Stimulated activated CD4-positive, alpha-beta T cell treated with anti-CD3 and anti-CD28 coated beads, TNF-alpha, amount 100 ng/mL, for 4 hours (primary cell): ENCODE data around the gene MACROD2.

Experiments
- DNase-seq, 3 experiments: peaks; one replicate each; pipeline ENCODE4 v3.0.0-alpha.2; 2020; ENCODE audit warnings: low read depth in 3 of 3

MACROD2 gene

DNA sequence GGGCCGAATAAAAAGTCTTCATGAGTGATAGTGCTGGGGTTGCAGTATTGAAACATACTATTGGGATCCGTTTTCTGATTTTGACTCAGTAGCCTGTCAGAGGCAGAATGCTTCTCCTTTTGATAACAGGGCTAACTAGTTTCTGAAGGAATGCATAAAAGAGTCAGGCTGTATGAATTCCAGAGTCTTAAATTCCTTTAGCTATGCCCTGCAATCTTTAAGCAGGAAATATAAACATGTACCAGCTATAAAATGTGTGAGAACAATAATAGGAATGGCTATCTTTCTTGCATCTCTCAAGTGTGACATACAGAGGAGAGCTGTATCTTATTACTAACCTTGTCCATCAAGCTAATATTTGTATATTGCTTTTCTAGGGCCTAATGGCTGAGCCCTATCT is 1660.8 kb downstream of the MACROD2 start:
- DNase-seq, result no peak

GRCh38 chr20:15658295-15658694 is 1663.0 kb downstream of the MACROD2 start:
- no peak for DNase-seq

DNA sequence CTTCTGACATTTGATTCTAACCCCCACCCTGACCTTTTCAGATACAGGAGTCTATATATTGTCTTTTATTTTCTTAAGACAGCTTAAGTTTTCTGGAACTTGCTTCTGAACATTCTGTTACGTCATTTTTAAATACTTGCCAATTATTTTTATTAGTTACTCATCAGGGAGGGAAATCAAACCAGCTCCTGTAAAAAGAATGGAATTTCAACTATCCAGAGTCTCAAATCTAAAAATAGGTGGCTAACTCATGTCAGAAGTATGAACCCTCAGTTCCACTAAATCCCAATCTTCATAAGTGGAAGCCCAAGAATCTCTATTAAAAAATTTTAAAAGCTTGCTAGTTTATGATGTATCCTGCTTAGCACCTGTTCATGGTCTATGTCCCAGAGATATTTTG is 1677.9 kb downstream of the MACROD2 start:
- no peak for DNase-seq

- DNase-seq, result no peak
Measured at GRCh38 chr20:15674253-15675060, 1679.1 kb downstream of the MACROD2 start.

- no peak for DNase-seq
Measured at GRCh38 chr20:15675061-15675514, 1679.8 kb downstream of the MACROD2 start.

- DNase-seq, result no peak
Measured at GRCh38 chr20:15675813-15676484, 1680.6 kb downstream of the MACROD2 start.

GRCh38 chr20:15676815-15677214 is 1681.5 kb downstream of the MACROD2 start:
- DNase-seq, result no peak

DNA sequence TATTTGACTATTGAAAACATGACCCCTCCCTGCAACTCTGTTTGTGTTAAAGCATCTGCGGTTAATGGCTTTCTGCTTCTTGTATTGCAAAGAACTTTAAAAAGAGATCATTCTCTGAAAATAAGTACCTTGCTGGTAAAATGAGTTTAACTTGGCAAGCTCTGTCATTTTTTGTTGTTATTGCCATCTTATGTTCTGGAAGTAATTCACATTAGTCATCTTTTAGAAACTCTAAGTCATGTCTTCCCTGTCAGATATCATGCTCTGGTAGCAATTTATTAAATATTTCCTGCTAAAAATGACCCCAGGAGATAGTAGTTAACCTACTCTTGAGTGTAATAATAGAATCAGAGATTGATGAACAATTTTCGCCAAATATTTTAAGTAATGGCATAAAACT is 1687.4 kb downstream of the MACROD2 start:
- no peak for DNase-seq

DNA sequence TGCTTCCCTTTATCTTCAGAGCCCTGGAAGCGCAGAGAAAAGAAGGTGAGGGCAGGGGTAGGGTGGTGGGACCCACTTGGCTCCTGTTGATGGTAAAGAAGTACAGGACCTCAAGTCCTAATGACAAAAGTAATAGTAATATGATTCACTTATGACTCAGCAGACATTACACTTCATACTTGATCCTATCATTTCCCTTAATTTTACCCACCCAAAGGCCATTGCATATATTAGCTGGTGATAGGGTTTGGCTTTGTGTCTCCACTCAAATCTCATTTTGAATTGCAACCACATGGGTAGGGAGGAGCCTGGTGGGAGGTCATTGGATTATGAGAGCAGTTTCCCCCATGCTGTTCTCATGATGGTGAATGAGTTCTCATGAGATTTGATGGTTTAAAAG is 1697.3 kb downstream of the MACROD2 start:
- DNase-seq, result no peak

DNA sequence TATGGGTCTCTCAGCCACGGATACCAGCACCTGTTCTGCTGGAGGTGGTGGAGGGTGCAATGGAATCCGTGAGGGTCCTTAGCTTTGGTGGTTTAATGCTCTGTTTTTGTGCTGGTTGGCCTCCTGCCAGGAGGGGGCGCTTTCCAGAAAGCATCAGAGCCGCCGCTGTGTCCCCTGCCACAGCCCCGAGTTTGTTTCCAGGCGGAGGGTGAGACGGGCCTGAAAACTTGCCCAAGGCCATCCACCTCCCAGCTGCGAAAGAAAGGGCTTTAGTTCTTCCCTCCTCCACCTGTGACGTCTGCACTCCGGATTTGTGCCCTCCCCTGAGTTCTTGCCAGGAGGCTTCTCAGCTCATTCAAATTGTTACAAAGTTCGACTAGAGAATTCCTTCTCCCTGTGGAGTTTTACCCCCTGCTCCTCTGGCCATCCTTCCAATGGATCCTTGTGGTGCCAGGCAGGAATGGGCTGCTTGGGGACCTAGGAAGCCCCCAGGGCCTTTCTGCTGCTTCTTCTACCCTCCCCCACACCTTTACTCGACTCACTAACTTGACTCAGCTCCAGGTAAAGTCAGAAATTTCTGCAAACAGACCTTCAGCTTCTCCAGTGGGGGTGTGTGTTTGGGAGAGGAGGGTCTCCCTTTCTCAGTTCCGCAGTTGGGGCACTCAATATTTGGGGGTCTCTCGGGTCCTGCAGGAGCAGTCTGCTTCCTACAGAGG is 1704.3 kb downstream of the MACROD2 start:
- no peak for DNase-seq

DNA sequence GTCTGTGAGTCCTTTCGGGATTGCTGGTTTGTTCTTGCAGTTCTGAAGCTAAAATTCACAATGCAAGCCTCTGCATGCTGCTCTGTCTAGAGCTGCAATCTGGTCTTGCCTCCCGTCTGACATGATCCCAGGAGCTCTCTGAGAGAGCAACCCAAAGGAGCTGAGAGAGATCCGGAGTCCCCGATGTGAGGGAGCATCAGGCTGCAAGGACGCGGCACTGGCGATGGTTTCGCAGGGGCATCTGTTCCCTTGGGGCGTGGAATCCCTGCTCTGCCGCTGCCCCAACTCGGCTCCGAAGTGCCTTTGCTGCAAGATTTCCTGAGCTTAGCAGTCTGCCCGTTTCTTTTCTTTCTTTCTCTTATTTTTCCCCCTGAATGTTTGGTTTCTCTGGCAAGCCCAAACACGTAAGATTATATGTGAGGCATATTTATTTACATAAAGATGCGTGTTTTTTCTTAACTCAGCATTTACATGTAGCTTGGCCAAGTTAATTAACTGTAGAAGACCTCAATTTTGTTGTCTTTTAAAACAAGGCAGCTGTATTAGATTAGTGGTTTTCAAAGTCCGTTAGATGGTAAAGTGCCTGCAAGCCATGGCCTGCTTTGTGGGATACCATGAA is 1704.9 kb downstream of the MACROD2 start:
- DNase-seq, result no peak

DNA sequence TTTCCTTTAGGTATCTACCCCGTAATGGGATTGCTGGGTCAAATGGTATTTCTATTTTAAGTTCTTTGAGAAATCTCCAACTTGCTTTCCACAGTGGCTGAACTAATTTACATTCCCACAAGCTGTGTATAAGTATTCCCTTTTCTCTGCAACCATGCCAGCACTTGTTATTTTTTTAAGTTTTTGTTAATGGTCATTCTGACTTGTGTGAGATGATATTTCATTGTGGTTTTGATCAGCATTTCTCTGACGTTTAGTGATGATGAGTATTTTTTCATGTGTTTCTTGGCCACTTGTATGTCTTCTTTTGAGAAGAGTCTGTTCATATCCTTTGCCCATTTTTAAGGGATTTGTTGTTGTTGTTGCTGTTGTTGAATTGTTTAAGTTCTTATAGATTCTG is 1706.8 kb downstream of the MACROD2 start:
- no peak for DNase-seq

DNA sequence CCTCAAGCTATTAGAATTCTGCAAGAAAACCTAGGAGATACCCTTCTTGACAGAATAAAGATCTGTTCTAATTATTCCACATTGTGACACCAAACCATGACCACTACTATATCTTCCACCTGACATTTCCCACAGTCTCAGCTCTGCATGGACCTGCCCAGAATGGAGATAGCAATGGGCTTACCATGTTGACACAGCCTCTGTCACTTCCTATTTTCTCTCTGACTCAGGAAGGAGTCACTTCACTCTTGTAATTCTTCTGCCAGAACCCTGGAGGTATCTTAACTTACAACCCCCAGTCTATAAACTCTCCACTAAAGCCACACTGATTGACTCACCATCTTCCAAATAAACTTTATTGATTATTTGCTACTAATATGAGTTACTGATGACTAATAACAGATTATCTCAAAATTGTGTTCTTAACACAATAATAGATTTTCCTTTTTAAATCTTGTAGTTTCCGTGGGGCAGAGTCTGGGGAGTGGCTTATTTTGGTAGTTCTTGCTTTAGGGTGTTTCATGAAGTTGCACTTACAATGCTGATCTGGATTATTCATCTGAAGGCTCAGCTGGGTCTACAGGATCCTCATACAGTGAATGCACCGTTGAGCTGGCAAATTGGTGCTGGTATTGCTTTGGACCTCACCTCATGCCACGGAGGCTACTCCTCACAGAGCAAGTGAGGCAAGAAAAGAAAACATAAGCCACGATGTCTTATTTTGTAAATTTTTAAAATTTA is 1708.0 kb downstream of the MACROD2 start:
- no peak for DNase-seq

DNA sequence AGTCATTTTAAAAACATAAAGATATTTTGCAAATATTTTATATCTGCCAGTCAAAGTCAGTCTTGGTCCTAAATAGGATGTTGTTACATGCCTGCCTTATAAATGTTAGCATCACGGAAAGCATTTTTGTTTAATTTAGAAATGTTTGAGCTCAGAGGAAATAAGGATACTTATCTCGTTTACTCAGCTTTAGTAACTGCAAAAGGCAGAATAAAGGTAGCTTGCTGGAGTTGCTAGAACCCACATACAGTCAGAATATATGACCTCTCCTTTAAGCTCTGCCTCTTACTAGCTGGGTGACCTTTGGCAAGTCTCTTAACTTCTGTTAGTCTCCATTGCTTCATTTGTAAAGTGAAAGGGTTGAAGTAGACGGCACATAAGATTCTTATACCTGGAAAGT is 1710.7 kb downstream of the MACROD2 start:
- no peak for DNase-seq

- DNase-seq, result no peak
Measured at GRCh38 chr20:15706719-15707118, 1711.4 kb downstream of the MACROD2 start.

DNA sequence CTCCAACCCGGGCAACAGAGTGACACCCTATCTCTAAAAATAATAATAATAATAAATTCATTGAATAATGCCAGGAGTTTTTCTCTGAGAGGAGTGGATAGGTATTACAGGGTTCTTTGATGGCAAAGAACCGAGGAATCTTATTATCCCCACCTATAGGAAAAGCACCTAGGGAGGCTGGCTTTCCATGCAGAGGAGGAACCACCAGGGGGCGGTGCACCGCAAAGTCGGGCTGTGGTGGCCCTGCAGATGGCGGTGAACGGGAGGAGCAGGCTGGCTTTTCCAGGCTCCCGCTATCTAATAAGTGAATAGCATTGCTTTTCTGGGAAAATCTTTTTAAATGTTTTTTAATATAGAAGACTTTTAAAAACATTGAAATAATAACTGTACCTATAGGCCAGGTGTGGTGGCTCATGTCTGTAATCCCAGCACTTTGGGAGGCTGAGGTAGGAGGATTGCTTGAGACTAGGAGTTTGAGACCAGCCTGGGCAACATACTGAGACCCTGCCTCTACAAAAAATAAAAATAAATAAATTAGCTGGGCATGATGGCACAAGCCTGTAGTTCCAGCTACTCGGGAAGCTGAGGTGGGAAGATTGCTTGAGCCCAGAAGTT is 1713.8 kb downstream of the MACROD2 start:
- DNase-seq, result peak in 1 of 3 experiments; percentile 1

- no peak for DNase-seq
Measured at GRCh38 chr20:15710636-15711035, 1715.3 kb downstream of the MACROD2 start.

DNA sequence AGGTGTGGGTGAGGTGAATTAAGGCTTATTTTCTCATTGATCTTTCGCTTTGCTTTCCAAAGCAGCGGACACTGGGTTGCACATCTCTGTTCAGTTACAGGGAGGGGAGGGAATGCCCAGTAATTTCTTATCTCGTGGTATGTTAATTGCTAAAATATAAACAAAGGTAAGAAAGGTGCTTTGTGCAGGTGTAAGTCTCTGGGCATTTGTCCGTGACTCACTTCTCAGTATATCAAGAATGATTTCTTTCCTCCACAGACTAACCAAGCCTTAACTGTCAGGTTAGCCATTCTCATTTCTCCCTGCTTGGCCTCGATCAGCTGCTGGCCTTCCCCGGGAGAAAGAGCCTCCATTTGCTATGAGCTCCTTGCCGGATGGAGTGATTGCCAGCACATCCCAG is 1715.9 kb downstream of the MACROD2 start:
- no peak for DNase-seq

- no peak for DNase-seq
Measured at GRCh38 chr20:15716256-15716655, 1720.9 kb downstream of the MACROD2 start.

GRCh38 chr20:15726416-15726815 is 1731.1 kb downstream of the MACROD2 start:
- no peak for DNase-seq

- no peak for DNase-seq
Measured at GRCh38 chr20:15734052-15734451, 1738.7 kb downstream of the MACROD2 start.
